ENCODE results near the gene DNAH5. TPM values are rescaled to one million over a fixed set of nuclear protein-coding genes. Genes with fewer than 3 reads are reported as not detected.

Gene DNAH5
- total and polyA plus RNA-seq, 2 of the 8 experiments (the other 6 are each of a cell fraction or from before 2014, with no cell fraction given) = 0.30 to 0.73 TPM

DNA sequence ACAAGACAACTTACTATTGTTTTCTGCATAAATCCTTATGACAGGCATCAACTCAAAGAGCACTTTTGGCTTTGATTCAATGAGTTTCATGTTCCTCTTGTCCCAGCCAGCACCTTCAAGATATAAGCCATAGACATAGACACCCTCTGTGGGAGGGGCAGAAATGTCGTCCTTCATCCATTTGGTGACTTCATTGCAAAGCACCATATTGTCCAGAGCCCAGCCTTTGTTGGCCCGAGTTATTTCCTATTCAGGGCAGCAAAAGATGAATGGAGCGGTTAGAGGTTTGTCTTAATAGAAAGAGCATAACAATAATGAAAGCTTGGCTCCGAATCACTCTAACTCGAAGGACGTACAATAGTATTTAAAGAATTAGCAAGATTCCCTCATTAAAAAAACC is 243.9 kb downstream of the DNAH5 start:
- Histone ChIP-seq H3K27ac (ENCODE audit: low read depth, low read length) (no peak overlapping the region), H2BK5ac (ENCODE audit: low read depth, low read length) (no peak overlapping the region), H3K14ac (ENCODE audit: insufficient read length) (no peak overlapping the region), H3K4ac (replicated peaks; ENCODE audit: insufficient read length, low read depth, low read length) (no peak overlapping the region), H3K27me3 (replicated peaks in 1 of 4; ENCODE audit: control insufficient read depth in 3 of 4, extremely low read depth in 1 of 4, insufficient read depth in 3 of 4, low read length in 3 of 4) (no peaks in the 10 kb centered on the region), H2AFZ (ENCODE audit: low read length) (no peak overlapping the region), H2BK120ac (replicated peaks; ENCODE audit: low read depth, low read length) (no peak overlapping the region), H4K20me1 (replicated peaks in 1 of 2; ENCODE audit: control insufficient read depth in 1 of 2, insufficient read depth in 2 of 2, low read length in 2 of 2) (no peaks in the 10 kb centered on the region), H3K4me3 (ENCODE audit: extremely low read depth in 1 of 4, insufficient read depth in 2 of 4, low read depth in 3 of 4, low read length in 4 of 4) (no peak overlapping the region), H4K91ac (replicated peaks; ENCODE audit: insufficient read length, low read length) (no peak overlapping the region), H3K9me3 (ENCODE audit: insufficient read depth in 2 of 2, low read depth in 1 of 2, low read length in 1 of 2) (no peaks in the 10 kb centered on the region), H3K23ac (ENCODE audit: insufficient read length) (no peak overlapping the region), H3K56ac (replicated peaks; ENCODE audit: insufficient read length, low read depth, low read length) (no peak overlapping the region), H3K79me1 (ENCODE audit: low read depth, low read length) (no peaks in the 10 kb centered on the region), H2BK20ac (ENCODE audit: low read length) (no peak overlapping the region), H3K4me1 (replicated peaks in 1 of 4; ENCODE audit: control insufficient read depth in 3 of 4, insufficient read depth in 4 of 4, low read length in 3 of 4) (no peaks in the 10 kb centered on the region), H2BK15ac (ENCODE audit: low read length) (no peak overlapping the region), H2BK12ac (ENCODE audit: low read depth, low read length) (no peak overlapping the region), H4K8ac (ENCODE audit: extremely low read depth, insufficient read depth, low read length) (no peak overlapping the region), H3K4me2 (ENCODE audit: insufficient read depth in 1 of 2, low read depth in 2 of 2, low read length in 2 of 2) (no peak overlapping the region), H3K36me3 (ENCODE audit: control insufficient read depth in 2 of 4, insufficient read depth in 4 of 4, low read length in 3 of 4) (no peaks in the 10 kb centered on the region), H3K23me2 (ENCODE audit: low read depth, low read length) (no peaks in the 10 kb centered on the region), H3K9ac (replicated peaks in 1 of 4; ENCODE audit: extremely low read depth in 1 of 4, low read depth in 3 of 4, low read length in 3 of 4) (no peak overlapping the region), H4K5ac (ENCODE audit: insufficient read length, low read depth, low read length) (no peak overlapping the region), H2AK5ac (ENCODE audit: low read depth, low read length) (no peak overlapping the region), H3K18ac (ENCODE audit: extremely low read depth, low read length) (no peak overlapping the region), H3K79me2 (ENCODE audit: control insufficient read depth in 1 of 2, insufficient read depth in 2 of 2, low read length in 2 of 2) (no peaks in the 10 kb centered on the region)
- FAIRE-seq (no peak), DNase-seq (ENCODE audit: low read depth in 1 of 2, low spot score in 2 of 2) (no peak)
- CTCF ChIA-PET (ENCODE audit: partially characterized antibody) = no interaction called here
- POLR2A ChIA-PET (ENCODE audit: partially characterized antibody) = interaction anchor here (0.6 kb wide), 1 partner anchor 106 kb away, joined by 3 read pairs; no protein-coding TSS in a partner anchor
- 93% methylated on average over 6 of the region's 6 CpGs; no CpG with 5 or more reads in 1 of the 2 experiments for WGBS, 2 experiments (ENCODE audit: extremely low coverage in 1 of 2, insufficient coverage in 1 of 2, insufficient read length in 1 of 2, insufficient replicate concordance in 2 of 2, low coverage in 1 of 2, low lambda C conversion rate in 2 of 2, missing lambda C conversion rate in 1 of 2)
- TF ChIP-seq MAFK (IDR thresholded peaks at IDR 0.05; ENCODE audit: low read depth, low read length) (no peak), PHF8 (conservative IDR thresholded peaks at IDR 0.05; ENCODE audit: low read depth, low read length) (no peak), RAD21 (IDR thresholded peaks at IDR 0.05 in 1 of 2, conservative IDR thresholded peaks at IDR 0.05 in 1 of 2; ENCODE audit: low read depth in 2 of 2, low read length in 2 of 2) (no peak), CREB1 (IDR thresholded peaks at IDR 0.05) (no peak), CEBPB (IDR thresholded peaks at IDR 0.05; ENCODE audit: low read depth, low read length) (no peak), FOSL1 (IDR thresholded peaks at IDR 0.05; ENCODE audit: insufficient read depth, low read depth, low read length) (no peak), BCL11A (IDR thresholded peaks at IDR 0.05; ENCODE audit: low read depth in 2 of 2, low read length in 2 of 2) (no peak), HDAC2 (IDR thresholded peaks at IDR 0.05; ENCODE audit: borderline replicate concordance in 1 of 2, low read depth in 2 of 2, low read length in 2 of 2) (no peak)
- TF ChIP-seq, protein P1, sequence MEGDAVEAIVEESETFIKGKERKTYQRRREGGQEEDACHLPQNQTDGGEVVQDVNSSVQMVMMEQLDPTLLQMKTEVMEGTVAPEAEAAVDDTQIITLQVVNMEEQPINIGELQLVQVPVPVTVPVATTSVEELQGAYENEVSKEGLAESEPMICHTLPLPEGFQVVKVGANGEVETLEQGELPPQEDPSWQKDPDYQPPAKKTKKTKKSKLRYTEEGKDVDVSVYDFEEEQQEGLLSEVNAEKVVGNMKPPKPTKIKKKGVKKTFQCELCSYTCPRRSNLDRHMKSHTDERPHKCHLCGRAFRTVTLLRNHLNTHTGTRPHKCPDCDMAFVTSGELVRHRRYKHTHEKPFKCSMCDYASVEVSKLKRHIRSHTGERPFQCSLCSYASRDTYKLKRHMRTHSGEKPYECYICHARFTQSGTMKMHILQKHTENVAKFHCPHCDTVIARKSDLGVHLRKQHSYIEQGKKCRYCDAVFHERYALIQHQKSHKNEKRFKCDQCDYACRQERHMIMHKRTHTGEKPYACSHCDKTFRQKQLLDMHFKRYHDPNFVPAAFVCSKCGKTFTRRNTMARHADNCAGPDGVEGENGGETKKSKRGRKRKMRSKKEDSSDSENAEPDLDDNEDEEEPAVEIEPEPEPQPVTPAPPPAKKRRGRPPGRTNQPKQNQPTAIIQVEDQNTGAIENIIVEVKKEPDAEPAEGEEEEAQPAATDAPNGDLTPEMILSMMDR (IDR thresholded peaks at IDR 0.05; ENCODE audit: control extremely low read depth in 1 of 3, insufficient read depth in 1 of 3, low read depth in 1 of 3, low read length in 3 of 3) = no peak
- TF ChIP-seq, protein P2, sequence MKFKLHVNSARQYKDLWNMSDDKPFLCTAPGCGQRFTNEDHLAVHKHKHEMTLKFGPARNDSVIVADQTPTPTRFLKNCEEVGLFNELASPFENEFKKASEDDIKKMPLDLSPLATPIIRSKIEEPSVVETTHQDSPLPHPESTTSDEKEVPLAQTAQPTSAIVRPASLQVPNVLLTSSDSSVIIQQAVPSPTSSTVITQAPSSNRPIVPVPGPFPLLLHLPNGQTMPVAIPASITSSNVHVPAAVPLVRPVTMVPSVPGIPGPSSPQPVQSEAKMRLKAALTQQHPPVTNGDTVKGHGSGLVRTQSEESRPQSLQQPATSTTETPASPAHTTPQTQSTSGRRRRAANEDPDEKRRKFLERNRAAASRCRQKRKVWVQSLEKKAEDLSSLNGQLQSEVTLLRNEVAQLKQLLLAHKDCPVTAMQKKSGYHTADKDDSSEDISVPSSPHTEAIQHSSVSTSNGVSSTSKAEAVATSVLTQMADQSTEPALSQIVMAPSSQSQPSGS (IDR thresholded peaks at IDR 0.05; ENCODE audit: low read length) = no peak

Data from H1 (cell line).